Muscle of back (tissue), 11 donors: ENCODE measurements around the gene CD68. TPM values are rescaled to one million over a fixed set of nuclear protein-coding genes. Genes with fewer than 3 reads are reported as not detected.
A peak's percentile ranks its signal among the peaks of the same experiment; 100 is the strongest.
"Not testable (repeated sequence)": the region's sequence is repeated elsewhere in the genome, so short reads cannot be mapped to it uniquely, and the experiment has no call there.

Experiments used
- DNase-seq, 3 donors: peaks; one replicate each; pipeline versions ENCODE4 v3.0.0 to v3.0.0-alpha.2; 2013
- polyA plus RNA-seq, 10 donors: library from polyadenylated mRNA; unstranded; fragments of 120-200 nt; gene quantifications; one replicate each; pipeline ENCODE4 v1.2.1, GENCODE V29; 2013; ENCODE audit not compliant: insufficient read length in 10 of 10

CD68 gene
- polyA plus RNA-seq, 10 donors, result 23.6 to 41.0 (median 27.5) TPM

DNA sequence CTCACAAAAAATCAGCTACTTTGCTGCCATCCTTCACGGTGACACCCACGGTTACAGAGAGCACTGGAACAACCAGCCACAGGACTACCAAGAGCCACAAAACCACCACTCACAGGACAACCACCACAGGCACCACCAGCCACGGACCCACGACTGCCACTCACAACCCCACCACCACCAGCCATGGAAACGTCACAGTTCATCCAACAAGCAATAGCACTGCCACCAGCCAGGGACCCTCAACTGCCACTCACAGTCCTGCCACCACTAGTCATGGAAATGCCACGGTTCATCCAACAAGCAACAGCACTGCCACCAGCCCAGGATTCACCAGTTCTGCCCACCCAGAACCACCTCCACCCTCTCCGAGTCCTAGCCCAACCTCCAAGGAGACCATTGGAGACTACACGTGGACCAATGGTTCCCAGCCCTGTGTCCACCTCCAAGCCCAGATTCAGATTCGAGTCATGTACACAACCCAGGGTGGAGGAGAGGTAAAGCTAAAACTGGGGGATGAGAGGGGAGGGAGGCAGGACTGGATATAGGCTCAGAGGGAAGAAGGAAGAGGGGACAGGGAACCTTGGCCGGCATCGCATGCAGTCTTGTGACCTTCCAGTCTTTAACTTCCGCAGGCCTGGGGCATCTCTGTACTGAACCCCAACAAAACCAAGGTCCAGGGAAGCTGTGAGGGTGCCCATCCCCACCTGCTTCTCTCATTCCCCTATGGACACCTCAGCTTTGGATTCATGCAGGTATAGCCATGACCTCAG, 581 bp downstream of the CD68 start:
- DNase-seq, result no peak

DNA sequence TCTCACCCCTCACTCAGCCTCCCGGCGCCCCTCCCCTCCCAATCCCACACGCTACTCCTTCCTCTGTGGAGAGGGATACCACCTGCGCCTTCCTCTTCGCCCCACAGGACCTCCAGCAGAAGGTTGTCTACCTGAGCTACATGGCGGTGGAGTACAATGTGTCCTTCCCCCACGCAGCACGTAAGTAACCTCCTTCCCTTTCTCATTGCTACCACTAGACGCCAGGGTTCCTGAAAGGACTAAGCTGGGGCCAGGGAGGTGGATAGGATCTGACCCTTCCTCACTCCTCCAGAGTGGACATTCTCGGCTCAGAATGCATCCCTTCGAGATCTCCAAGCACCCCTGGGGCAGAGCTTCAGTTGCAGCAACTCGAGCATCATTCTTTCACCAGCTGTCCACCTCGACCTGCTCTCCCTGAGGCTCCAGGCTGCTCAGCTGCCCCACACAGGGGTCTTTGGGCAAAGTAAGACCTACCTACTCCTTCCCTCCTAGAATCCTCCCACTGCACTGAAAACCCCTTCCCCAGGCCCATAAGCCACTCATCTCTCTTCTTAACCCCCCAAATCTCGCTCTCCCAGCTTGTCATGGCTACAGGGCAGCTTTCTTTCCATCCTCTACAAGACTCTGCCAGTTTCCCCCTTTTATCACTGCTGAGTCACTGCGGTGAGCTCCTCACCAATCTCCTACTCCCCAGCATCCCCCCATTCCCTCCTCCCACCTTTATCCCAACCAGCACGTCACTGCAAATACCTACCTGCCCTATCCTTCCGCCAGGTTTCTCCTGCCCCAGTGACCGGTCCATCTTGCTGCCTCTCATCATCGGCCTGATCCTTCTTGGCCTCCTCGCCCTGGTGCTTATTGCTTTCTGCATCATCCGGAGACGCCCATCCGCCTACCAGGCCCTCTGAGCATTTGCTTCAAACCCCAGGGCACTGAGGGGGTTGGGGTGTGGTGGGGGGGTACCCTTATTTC, 1.5 kb downstream of the CD68 start:
- no peak for DNase-seq

DNA sequence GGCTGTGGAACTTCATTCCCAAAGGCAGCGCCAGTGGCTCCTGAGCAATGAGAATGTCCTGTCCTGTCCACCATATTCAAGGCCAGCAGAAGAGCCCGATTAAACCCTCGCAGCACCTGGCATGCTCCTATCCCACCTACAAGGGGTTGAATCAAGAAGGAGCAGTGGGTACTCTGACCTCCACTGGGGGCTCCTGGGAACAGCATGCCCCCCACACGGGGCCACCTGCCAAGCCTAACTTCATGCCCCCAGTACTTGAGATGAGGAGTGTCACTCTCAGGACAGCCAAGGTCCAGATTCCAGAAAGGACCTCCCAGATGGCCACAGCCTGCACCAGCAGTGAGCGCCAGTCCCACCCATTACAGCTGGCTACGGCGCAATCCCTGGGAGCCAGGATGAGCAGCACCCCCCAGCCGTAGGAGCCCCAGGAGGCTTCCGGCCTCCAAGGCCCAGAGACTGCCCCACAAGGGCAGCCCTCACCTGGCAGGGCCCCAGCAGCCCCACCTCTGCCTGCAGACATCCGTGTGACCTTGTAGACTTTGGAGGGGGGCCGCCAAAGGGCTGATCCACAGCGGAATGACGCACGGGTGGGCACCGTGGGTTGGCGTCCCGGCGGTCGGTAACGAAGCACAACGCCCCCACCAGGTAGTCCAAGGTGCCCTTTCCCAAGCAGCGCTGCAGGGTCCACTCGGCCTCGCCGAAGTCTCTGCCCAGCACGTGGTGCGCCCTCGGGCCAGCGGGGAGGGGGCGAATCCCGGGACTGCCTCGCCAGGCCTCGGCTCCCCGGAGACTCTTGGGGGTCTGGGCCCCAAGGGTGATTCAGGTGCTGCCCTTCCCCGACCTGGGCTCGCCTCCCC, 3.2 kb downstream of the CD68 start:
- peak in 1 of 3 donors; percentile 44 for DNase-seq

DNA sequence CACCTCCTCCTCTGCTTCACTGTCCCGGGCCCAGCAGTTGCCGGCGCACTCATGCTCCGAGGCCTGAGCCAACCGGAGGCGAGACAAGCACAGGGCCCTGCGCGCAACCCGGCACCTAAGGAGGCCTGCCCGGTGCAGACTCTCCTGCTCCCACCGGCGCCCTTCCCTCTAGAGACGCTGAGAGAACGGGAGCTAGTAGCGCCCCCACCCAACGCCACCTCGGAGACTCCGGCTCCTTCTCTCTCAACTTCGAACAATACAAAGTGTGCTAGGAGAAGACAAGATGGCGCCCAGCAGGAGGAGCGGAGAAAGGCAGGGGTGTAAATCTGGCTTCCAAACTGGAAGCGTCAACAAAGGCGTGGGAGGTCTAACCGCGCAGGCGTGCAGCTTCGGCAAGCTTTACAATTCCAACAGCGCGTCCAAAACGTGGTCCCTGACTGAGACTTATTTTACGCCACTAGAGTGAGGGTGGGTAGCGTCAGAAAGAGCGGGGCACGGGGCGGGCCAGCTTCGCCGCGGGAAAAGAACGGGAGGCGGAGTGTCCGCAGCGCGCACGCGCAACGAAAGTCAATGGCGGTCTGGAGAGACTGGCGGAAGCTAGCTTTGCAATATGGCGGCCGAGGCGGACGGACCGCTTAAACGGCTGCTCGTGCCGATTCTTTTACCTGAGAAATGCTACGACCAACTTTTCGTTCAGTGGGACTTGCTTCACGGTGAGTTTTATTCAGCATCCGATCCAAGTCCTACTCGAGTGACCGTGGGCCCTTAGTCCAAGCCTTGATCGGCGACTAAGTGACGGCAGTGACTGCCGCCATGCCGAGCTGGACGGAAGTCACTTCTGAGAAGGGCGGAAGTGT, 4.0 kb downstream of the CD68 start, which contains the start of gene MPDU1:
TSS of gene MPDU1 (plus strand) at position 600 of the 857 bp plus-strand sequence. CDS start at position 611, 11 bp downstream.
- DNase-seq, result peak; percentile 98 to 100 (median 99)

DNA sequence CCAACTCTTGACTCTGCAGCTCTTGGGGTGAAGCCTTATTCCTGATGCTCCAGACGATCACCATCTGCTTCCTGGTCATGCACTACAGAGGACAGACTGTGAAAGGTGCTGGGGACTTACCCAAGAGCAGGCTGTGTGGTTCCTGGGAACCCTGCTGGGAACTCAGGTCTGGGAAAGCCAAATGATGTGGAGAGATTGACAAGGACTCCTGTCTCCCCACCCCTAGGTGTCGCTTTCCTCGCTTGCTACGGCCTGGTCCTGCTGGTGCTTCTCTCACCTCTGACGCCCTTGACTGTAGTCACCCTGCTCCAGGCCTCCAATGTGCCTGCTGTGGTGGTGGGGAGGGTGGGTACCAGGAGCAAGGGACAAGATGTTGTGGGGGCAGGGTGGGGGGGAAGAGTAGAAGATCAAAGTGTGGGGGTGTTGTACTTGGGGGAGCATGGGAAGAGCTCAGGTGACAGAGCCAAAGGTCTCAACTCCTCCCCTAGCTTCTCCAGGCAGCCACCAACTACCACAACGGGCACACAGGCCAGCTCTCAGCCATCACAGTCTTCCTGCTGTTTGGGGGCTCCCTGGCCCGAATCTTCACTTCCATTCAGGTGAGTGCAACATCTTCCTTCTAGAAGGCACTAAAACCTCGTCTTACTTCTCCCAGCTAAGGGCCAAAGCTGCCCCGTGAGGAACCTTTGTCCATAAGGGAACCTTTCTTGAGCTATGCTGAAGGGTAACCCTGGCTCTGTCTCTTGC, 7.4 kb downstream of the CD68 start:
- no peak for DNase-seq

DNA sequence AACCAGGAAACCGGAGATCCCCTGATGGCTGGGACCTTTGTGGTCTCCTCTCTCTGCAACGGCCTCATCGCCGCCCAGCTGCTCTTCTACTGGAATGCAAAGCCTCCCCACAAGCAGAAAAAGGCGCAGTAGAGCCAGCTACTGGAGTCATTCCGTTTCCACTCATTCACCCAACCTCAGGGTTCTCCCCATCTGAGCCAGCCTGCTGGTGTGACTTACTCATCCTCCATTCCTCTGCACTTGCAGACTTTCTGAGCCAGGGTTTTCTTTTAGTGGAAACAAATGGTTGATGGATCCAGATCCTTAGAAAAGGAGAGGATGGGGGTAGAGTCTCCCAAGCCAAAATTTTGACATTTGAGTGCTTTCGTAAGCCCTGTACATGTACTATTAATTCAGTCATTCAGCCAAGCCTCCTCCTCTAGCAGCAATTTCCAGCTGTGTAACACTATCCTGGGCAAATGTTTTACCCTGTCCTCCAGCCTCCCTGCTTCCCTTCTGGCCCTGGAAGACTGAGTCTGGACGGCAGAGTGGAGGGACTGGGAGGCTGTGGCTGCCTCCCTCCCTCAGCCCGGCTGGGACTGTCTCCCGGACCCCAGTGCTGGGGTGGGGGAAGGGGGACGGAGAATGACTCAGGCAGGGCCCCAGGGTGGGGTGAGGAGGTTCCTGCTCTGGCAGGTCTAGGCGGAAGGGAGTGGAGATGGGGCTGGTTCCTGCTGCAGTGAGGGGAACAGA, 8.1 kb downstream of the CD68 start:
- DNase-seq, result peak in 2 of 3 donors; percentile 75 to 82

DNA sequence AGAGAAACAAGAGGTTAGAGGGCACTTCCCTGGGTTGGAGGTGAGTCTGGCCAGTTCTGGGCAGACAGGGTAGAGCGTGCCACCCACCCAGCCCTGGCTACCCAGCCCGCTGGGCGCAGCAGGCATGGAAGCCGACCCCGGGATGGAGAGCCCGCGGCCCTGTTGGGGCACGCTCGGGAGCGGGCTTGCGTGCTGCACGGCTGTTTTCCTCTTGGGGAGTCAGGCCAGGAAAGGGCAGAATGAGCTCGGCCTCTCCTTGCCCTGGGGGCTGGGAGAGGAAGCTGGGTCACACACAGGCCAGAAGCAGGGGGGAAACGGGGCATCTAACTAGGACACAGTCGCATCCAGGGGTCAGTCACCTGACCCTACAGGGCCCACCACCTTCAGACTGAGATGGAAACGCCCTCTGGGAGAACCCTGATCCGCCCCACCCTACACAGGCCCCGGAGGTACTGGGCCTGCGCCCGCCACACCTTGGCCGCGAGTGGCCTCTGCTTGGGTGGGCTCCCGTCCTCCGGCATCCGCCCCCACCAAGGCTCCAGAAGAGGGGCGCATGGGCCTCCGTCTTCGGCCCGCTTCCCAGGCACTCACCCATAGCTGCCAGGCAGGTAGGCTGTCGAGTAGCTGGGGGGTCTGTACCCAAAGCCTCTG, 9.2 kb downstream of the CD68 start:
- no peak for DNase-seq

DNA sequence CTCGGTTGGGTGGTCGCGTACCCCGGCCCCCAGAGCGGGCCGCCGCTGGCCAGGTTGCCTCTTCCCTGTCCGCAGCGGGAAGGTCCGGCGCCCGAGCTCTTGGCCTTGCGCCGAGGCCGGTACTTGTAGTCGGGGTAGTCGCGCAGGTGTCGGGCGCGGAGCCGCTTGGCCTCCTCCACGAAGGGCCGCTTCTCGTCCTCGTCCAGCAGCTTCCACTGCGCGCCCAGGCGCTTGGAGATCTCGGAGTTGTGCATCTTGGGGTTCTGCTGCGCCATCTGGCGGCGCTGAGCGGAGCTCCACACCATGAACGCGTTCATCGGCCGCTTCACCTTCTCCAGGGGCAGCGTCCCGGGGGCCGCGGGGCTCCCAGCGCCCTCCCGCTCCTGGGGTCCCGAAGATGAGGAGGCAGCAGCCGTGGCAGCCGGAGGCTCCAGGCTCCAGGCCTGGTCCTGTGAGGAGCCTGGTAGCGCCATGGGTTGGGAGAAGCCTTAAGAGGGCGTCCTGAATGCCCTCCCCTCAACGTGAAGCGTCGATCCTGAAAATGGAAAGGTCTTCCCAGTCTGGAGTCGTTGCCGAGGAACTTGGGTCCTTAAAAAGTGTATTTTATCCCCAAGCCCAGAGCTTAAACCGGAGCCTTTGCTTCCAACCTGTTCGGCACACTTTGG, 9.9 kb downstream of the CD68 start:
- peak; percentile 80 to 95 (median 93) for DNase-seq

DNA sequence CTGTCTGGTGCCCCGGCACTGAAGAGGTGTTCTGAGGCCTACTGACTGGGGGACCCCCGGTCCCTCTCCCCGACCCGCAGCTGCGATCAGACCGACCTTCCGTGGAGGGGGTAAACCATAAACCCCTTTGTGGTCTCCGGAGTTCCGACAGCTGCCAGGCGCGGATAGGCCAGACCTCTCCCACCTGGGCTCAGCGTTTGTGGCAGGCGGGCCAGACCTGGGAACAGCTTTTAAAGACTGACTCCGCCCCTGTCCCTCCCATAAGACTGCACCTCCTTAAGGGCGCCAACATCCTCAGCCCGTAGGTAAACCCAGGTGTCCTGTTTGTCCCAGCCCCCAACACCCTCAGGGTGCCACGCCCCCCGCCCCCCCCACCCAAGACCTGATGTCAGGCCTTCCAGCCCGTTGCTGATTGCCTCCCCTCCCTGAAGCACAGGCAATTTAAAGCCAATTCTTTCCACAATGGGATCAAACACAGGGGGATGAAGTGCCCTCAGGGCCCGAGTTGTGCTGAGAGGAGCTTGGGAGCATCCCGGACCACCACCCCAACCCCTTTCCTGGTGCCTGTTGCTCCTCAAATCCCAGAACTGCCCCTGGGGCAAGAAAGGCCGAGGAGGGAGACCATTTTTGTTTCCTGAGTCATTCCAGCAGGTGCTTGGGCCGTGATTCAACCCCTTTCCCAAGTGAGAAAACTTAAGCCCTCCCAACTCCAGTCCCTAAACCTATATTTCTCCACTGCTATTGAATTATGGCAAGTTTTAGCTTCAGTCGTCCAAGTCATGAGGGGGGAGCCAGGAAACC, 10.7 kb downstream of the CD68 start, which contains the start of gene SOX15:
TSS of gene SOX15 (minus strand) at position 204 of the 801 bp plus-strand sequence. CDS start 418 bp downstream, outside the sequence.
- DNase-seq, result peak in 1 of 3 donors; percentile 70

DNA sequence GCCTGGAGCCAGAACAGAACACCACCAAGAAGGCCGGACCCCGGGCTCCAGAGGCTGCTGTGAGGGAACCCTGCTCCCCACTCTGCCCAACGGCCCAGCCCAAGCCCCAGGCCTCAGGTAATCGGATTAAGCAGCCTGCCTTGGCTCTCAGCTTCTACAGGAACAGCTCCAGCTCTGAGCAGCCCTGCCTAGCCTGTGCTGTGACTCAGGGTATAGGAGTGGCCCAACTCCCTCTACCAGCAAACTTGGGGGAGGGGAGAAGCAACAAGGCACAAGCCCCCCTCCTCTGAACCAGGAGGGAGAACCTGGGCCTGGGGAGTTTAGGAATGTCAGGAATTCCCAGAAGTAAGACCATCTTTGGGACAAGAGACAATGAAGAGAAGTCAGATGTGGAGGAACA, 11.3 kb downstream of the CD68 start:
- DNase-seq, result no peak

DNA sequence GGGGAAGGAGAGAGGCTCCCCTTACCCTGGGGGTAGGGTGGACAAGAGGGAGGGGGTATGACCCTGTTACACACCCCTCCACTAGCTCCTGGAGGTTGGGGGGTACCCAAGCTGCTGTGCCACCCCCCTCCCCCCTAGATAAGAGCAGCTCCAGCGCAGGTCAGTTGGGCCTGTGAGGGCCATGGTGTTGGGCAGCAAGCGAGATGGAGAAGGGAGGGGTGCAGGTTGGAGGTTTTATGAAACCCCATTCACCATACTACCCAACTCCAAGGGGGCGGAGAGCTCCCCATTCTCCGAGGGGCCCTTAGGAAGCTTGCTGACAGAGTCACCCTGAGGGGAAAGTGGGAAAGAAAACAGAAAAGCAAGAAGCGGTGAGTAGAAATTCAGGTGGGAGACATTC, 12.2 kb downstream of the CD68 start:
- no peak for DNase-seq

DNA sequence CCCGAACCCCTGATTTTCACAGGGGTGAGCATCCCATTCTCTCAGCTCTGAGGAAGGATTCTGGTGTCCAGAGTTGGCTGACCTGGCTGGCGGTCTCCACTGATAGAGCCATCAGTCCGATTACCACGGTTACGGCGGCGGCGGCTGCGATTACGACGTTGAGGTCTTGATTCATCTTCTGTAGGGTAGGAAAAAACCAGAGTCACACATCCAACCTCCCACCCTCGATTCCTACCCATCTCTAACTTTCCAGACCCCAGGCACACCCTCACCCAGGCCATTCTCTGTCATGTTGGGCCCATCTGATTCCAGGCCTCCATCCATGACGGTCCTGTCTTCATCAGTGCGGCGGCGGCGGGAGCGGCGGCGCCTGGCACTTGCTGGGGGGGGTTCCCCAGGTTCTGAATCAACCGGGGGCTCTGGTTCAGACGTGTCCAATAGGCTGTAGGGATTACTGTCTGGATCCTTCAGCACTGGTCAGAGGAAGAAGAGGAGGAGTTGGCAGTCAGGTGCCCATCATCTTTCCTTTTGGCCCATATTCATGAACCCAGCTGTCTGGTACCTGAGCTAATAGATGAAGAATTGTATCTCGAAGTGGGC, 13.1 kb downstream of the CD68 start:
- DNase-seq, result no peak

DNA sequence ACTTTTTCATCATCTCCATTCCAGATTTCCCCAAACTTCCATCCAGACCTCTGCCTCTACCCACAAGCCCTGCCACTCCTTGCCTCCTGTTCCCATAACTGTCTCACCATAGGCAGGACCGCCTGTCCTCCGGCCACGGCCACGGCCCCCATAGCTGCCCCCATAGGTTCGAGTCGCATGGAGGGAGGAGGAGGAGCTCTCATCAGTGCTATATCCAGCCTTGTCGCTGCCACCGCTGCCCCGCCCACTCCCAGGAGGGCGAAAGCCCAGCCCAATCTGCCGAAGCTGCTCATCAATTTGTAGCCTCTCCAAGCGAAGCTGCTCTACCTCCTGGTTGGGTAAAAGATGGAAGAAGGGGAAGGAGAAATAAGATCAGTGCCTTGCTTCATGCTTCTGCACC, 13.9 kb downstream of the CD68 start:
- DNase-seq, result no peak

DNA sequence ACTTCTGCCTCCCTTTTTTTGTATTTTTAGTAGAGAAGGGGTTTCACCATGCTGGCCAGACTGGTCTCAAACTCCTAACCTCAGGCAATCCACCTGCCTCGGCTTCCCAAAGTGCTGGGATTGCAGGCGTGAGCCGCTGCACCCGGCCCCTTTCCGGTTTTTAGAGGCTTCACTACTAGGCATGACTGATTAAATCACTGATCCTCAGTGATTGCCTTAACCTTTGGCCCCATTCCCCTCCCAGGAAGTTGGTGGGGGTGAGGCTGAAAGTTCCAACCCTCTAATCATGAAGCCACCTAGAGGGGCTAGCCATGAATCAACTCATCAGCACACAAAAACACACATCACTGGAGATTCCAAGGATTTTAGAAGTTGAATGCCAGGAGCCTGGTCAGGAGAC, 18.1 kb downstream of the CD68 start:
- DNase-seq, result not testable (repeated sequence)

DNA sequence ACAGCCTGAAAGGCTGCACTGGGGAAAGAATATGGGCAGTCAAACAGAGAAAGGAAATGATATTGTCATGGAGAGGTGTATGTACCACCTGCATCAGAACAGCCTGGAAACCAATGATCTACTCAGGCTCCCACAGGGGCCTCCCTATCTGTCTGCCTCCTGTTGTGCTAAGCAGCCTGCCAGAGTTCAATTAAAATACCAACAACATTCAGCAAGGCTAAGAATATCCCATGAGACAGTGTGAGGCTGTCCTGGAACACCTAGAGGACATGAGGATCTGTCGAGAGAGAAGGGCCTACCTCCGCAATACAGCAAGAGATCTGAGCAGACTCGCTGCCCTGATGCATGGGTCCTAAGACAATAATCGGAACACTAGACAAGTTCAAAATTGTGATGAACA, 26.8 kb downstream of the CD68 start:
- no peak for DNase-seq

DNA sequence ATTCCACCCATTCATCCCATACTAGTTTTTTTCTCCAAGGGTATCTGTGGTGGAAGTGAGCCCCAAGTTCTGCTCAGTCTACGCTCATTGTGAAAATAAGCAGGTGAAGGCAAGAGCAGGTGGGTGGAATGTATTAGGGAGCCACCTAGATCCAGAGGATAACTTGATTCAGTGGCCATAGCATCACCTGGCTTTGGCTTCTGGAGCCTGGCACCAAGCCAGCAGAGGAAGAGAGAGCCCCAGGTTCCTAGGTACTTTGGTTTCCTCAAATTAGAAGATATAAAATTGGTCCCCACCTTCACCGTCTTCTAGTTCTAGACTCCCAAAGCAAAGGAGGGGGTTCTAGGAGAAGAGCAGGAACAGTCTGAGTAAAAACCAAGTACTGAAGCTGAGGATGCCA, 31.2 kb downstream of the CD68 start:
- no peak for DNase-seq
